MM.1S (cell line): ENCODE data around the gene PRG2.

Experiments
- CTCF ChIP-seq: fragments of 300-600 bp; sonication (generic); IDR thresholded peaks from 2 replicates; pipeline ENCODE4 v1.5.1; 2016; ENCODE audit warnings: antibody characterized with exemption, low read length, mixed read lengths
- EZH2 ChIP-seq: fragments of 300-600 bp; sonication (generic); optimal IDR thresholded peaks from 2 replicates; pipeline ENCODE3; 2017; ENCODE audit warnings: low read depth, mild to moderate bottlenecking, antibody characterized with exemption, low read length, mixed read lengths

DNA sequence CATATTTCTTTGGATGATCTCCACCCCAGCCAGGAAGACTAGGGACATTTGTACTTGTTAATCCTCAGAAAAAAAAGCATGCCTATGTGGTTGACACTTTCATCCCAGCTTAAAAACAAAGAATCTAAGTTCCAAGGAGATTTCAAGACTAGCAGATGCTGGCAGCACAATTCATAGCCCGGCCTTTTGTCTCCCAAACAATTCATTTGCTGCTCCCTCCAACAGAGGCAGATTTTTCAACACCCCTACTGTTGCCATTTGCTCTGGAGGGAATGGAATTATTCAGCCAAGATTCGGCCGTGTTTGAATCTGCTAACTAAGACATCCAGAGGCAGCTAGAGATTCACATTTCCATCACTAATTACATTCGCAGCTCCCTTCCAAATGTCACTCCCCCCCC, 37.0 kb downstream of the PRG2 start:
- TF ChIP-seq CTCF, result no peak
- no peak for TF ChIP-seq EZH2
